Measurements from ENCODE around the gene COL4A5.
A peak's percentile ranks its signal among the peaks of the same experiment; 100 is the strongest.

The COL4A5 gene

GRCh38 chrX:108610141-108610540 lies 170.5 kb downstream of the COL4A5 start:
- DNase-seq (ENCODE audit: low read depth, low spot score) = no peak
- H3K27ac ChIP-seq = no peak overlapping the region

GRCh38 chrX:108614616-108615015 lies 175.0 kb downstream of the COL4A5 start:
- no peak for DNase-seq (ENCODE audit: low read depth, low spot score)

GRCh38 chrX:108640817-108641216 lies 201.2 kb downstream of the COL4A5 start:
- no peak overlapping the region for H3K27ac ChIP-seq
- DNase-seq (ENCODE audit: low read depth, low spot score) = no peak

More at GRCh38 chrX:108614616-108615015, 175.0 kb downstream of the COL4A5 start:
- H3K27ac ChIP-seq = no peak overlapping the region

GRCh38 chrX:108641589-108642272 lies 202.1 kb downstream of the COL4A5 start:
- DNase-seq (ENCODE audit: low read depth, low spot score) = no peak
- H3K27ac ChIP-seq = no peak overlapping the region

GRCh38 chrX:108642273-108642628 lies 202.6 kb downstream of the COL4A5 start:
- no peak overlapping the region for H3K27ac ChIP-seq
- no peak for DNase-seq (ENCODE audit: low read depth, low spot score)

- no peak for DNase-seq (ENCODE audit: low read depth, low spot score)
- no peak overlapping the region for H3K27ac ChIP-seq
These were observed 225.1 kb downstream of the COL4A5 start for GRCh38 chrX:108664701-108665100.

GRCh38 chrX:108666101-108666500 lies 226.5 kb downstream of the COL4A5 start:
- H3K27ac ChIP-seq = no peak overlapping the region
- no peak for DNase-seq (ENCODE audit: low read depth, low spot score)

- no peak for DNase-seq (ENCODE audit: low read depth, low spot score)
These were observed 231.9 kb downstream of the COL4A5 start for GRCh38 chrX:108671526-108671925.

GRCh38 chrX:108696690-108697089 lies 257.1 kb downstream of the COL4A5 start:
- no peak for DNase-seq (ENCODE audit: low read depth, low spot score)
- no peak overlapping the region for H3K27ac ChIP-seq

More at GRCh38 chrX:108671526-108671925, 231.9 kb downstream of the COL4A5 start:
- H3K27ac ChIP-seq = no peak overlapping the region

GRCh38 chrX:108699368-108699767 lies 259.7 kb downstream of the COL4A5 start:
- DNase-seq (ENCODE audit: low read depth, low spot score) = no peak
- no peak overlapping the region for H3K27ac ChIP-seq

GRCh38 chrX:108701633-108702032 lies 262.0 kb downstream of the COL4A5 start:
- no peak for DNase-seq (ENCODE audit: low read depth, low spot score)
- no peak overlapping the region for H3K27ac ChIP-seq

- DNase-seq (ENCODE audit: low read depth, low spot score) = no peak
- H3K27ac ChIP-seq = no peak overlapping the region
These were observed 262.9 kb downstream of the COL4A5 start for GRCh38 chrX:108702530-108702929.

GRCh38 chrX:108704839-108705238 lies 265.2 kb downstream of the COL4A5 start:
- peak; percentile 18 for DNase-seq (ENCODE audit: low read depth, low spot score)

GRCh38 chrX:108712886-108713285 lies 273.2 kb downstream of the COL4A5 start:
- no peak for DNase-seq (ENCODE audit: low read depth, low spot score)
- H3K27ac ChIP-seq = no peak overlapping the region

More at GRCh38 chrX:108704839-108705238, 265.2 kb downstream of the COL4A5 start:
- H3K27ac ChIP-seq = no peak overlapping the region

GRCh38 chrX:108722561-108722960 lies 282.9 kb downstream of the COL4A5 start:
- no peak overlapping the region for H3K27ac ChIP-seq
- DNase-seq (ENCODE audit: low read depth, low spot score) = no peak

- H3K27ac ChIP-seq = no peak overlapping the region
- DNase-seq (ENCODE audit: low read depth, low spot score) = no peak
These were observed 287.1 kb downstream of the COL4A5 start for GRCh38 chrX:108726748-108727147.

- DNase-seq (ENCODE audit: low read depth, low spot score) = no peak
- H3K27ac ChIP-seq = no peak overlapping the region
These were observed 291.5 kb downstream of the COL4A5 start for GRCh38 chrX:108731153-108731552.

- no peak for DNase-seq (ENCODE audit: low read depth, low spot score)
- H3K27ac ChIP-seq = no peak overlapping the region
These were observed 293.1 kb downstream of the COL4A5 start for GRCh38 chrX:108732630-108733321.

GRCh38 chrX:108734426-108734825 lies 294.8 kb downstream of the COL4A5 start:
- no peak for DNase-seq (ENCODE audit: low read depth, low spot score)
- no peak overlapping the region for H3K27ac ChIP-seq

GRCh38 chrX:108735091-108735678 lies 295.5 kb downstream of the COL4A5 start:
- no peak for DNase-seq (ENCODE audit: low read depth, low spot score)
- H3K27ac ChIP-seq = no peak overlapping the region
